Endothelial cell of umbilical vein (primary cell): ENCODE data around the gene ANG. TPM values are rescaled to one million over a fixed set of nuclear protein-coding genes. Genes with fewer than 3 reads are reported as not detected.

Experiments
- BruUV-seq: library from RNA; stranded (reverse); fragments of 400-500 nt; replicated peaks from 2 replicates; lab custom pipeline; 2021; lab: Mats Ljungman, UMichigan
- CTCF ChIA-PET: fragments of 300-600, 350-600 bp; sonication (Branson Sonifier 250); formaldehyde crosslinking; loops from one replicate; lab custom pipeline; 2021; ENCODE audit warnings: antibody characterized with exemption, inconsistent platforms; lab: Charles Lee
- POLR2A ChIA-PET: fragments of 300-600, 350-600 bp; sonication (Branson Sonifier 250); formaldehyde crosslinking; loops from one replicate; lab custom pipeline; 2021; ENCODE audit warnings: antibody characterized with exemption, inconsistent platforms; lab: Charles Lee
- DNase-seq: peaks from one replicate; pipeline ENCODE4 v3.0.0-alpha.2; 2011; ENCODE audit warnings: low read depth, low spot score
- FAIRE-seq: peaks from 2 replicates; lab custom pipeline; 2011; peaks lifted over from hg19 to GRCh38; lab: Jason Lieb, UNC
- H2AFZ ChIP-seq: 2 replicates; pipeline ENCODE4 v1.6.0; 2012; ENCODE audit warnings: low read depth, low read length, control low read depth, inconsistent platforms
- H3K27ac ChIP-seq: 2 replicates; pipeline ENCODE4 v1.5.1; 2011; ENCODE audit warnings: low read depth, mild to moderate bottlenecking, control low read depth, low read length, moderate library complexity; ENCODE audit not compliant: insufficient read depth
- H3K27me3 ChIP-seq, 2 experiments: 2 replicates each; pipeline versions ENCODE4 v1.6.0 to v1.6.1; 2011; ENCODE audit warnings: low read length in 2 of 2, mixed read lengths in 1 of 2; ENCODE audit not compliant: control insufficient read depth in 2 of 2, insufficient read depth in 2 of 2
- H3K36me3 ChIP-seq, 2 experiments: 2 replicates in 1 of 2; 3 replicates in 1 of 2; pipeline ENCODE4 v1.5.1; 2011; ENCODE audit warnings: low read length in 2 of 2, mild to moderate bottlenecking in 1 of 2, moderate library complexity in 1 of 2; ENCODE audit not compliant: control insufficient read depth in 2 of 2, insufficient read depth in 2 of 2; ENCODE audit errors: extremely low read depth in 1 of 2
- H3K4me1 ChIP-seq: 3 replicates; pipeline ENCODE4 v1.5.1; 2011; ENCODE audit warnings: mild to moderate bottlenecking, low read length; ENCODE audit not compliant: control insufficient read depth, insufficient read depth; ENCODE audit errors: extremely low read depth
- H3K4me2 ChIP-seq: 2 replicates; pipeline ENCODE4 v1.6.1; 2011; ENCODE audit warnings: low read length, control low read depth, mixed read lengths; ENCODE audit not compliant: insufficient read depth
- H3K4me3 ChIP-seq, 3 experiments: fragments of 200-600 bp in 1 of 3; sonication (generic), shearing (Covaris generic) in 1 of 3; replicated peaks in 1 of 3; 2 replicates each; pipeline ENCODE4 v1.5.1; 2011 to 2016; ENCODE audit warnings: control low read depth in 3 of 3, low read length in 3 of 3, mild to moderate bottlenecking in 2 of 3, inconsistent platforms in 1 of 3, low read depth in 1 of 3, moderate library complexity in 1 of 3; ENCODE audit not compliant: insufficient read depth in 1 of 3
- H3K79me2 ChIP-seq: 2 replicates; pipeline ENCODE4 v1.6.0; 2012; ENCODE audit warnings: low read length, inconsistent platforms; ENCODE audit not compliant: control insufficient read depth, insufficient read depth
- H3K9ac ChIP-seq: replicated peaks from 2 replicates; pipeline ENCODE3; 2011; ENCODE audit warnings: low read length, control low read depth; ENCODE audit not compliant: insufficient read depth; ENCODE audit errors: extremely low read depth
- H3K9me1 ChIP-seq: replicated peaks from 3 replicates; pipeline ENCODE4 v1.6.0; 2011; ENCODE audit warnings: mild to moderate bottlenecking, low read length; ENCODE audit not compliant: control insufficient read depth, insufficient read depth; ENCODE audit errors: extremely low read depth
- H3K9me3 ChIP-seq: replicated peaks from 2 replicates; pipeline ENCODE4 v1.5.1; 2012; ENCODE audit warnings: low read length, inconsistent platforms; ENCODE audit not compliant: control insufficient read depth, insufficient read depth
- H4K20me1 ChIP-seq: replicated peaks from 2 replicates; pipeline ENCODE3; 2011; ENCODE audit warnings: mild to moderate bottlenecking, low read length; ENCODE audit not compliant: control insufficient read depth, insufficient read depth; ENCODE audit errors: extremely low read depth
- EZH2 ChIP-seq: IDR thresholded peaks from 2 replicates; pipeline ENCODE4 v1.6.1; 2012; ENCODE audit warnings: borderline replicate concordance, low read depth, mild to moderate bottlenecking, moderate library complexity, low read length, inconsistent platforms; ENCODE audit not compliant: severe bottlenecking
- GATA2 ChIP-seq: IDR thresholded peaks from 2 replicates; pipeline ENCODE4 v1.7.0; 2011; ENCODE audit warnings: low read depth, mild to moderate bottlenecking, moderate library complexity, mixed read lengths, low read length; ENCODE audit not compliant: insufficient read length, insufficient read depth
- JUN ChIP-seq: IDR thresholded peaks from 2 replicates; pipeline ENCODE4 v1.6.1; 2011; ENCODE audit warnings: borderline replicate concordance, low read depth; ENCODE audit not compliant: insufficient read length, insufficient read depth
- MYC ChIP-seq: IDR thresholded peaks from one replicate; pipeline ENCODE4 v1.6.1; 2011; ENCODE audit warnings: mild to moderate bottlenecking, low read depth, low read length
- POLR2A ChIP-seq: IDR thresholded peaks from 2 replicates; pipeline ENCODE4 v1.6.1; 2012; ENCODE audit warnings: low read depth, mild to moderate bottlenecking, control low read depth, low read length
- POLR2AphosphoS5 ChIP-seq: IDR thresholded peaks from 2 replicates; pipeline ENCODE4 v1.6.1; 2012; ENCODE audit warnings: low read depth, mild to moderate bottlenecking, control low read depth, low read length, moderate library complexity; ENCODE audit not compliant: insufficient read depth
- dilution Hi-C: fragments of 300-500 bp; cut with MboI; formaldehyde crosslinking; loops from one replicate; pipeline ENCODE4 v1.15.0; 2019; ENCODE audit warnings: low sequenced_read_pairs; ENCODE audit not compliant: extremely low pct_ligation_motif_present
- intact Hi-C: fragments of 100-400 bp; cut with micrococcal nuclease; formaldehyde crosslinking; loops from one replicate; pipeline ENCODE4 v1.10.0; 2022
- polyA plus RNA-seq, 4 experiments: library from polyadenylated mRNA; depleted of rRNA in 3 of 4; stranded (reverse) in 3 of 4; unstranded in 1 of 4; fragments of >200 nt; gene quantifications; 2 replicates each; pipeline versions ENCODE4 v1.2.1 to v1.2.3, GENCODE V29; 2011 to 2012; ENCODE audit warnings: missing spikeins in 1 of 4
- total RNA-seq: library from RNA; stranded (reverse); gene quantifications from 2 replicates; pipeline ENCODE4 v1.2.3, GENCODE V29; 2021
- TF ChIP-seq, protein P1 (sequence below), 2 donors: IDR thresholded peaks; 1 replicate in 1 of 2; 2 replicates in 1 of 2; pipeline ENCODE4 v1.5.1; 2011; ENCODE audit warnings: low read length in 2 of 2, mild to moderate bottlenecking in 2 of 2, moderate library complexity in 2 of 2, control low read depth in 1 of 2, inconsistent platforms in 1 of 2, low read depth in 1 of 2; ENCODE audit not compliant: insufficient read depth in 1 of 2; ENCODE audit errors: extremely low read depth in 1 of 2

The ANG gene
- total and polyA plus RNA-seq, 2 donors (not counting 3 experiments of a cell fraction or from before 2014, with no cell fraction given) = 6.2 to 11.2 TPM

DNA sequence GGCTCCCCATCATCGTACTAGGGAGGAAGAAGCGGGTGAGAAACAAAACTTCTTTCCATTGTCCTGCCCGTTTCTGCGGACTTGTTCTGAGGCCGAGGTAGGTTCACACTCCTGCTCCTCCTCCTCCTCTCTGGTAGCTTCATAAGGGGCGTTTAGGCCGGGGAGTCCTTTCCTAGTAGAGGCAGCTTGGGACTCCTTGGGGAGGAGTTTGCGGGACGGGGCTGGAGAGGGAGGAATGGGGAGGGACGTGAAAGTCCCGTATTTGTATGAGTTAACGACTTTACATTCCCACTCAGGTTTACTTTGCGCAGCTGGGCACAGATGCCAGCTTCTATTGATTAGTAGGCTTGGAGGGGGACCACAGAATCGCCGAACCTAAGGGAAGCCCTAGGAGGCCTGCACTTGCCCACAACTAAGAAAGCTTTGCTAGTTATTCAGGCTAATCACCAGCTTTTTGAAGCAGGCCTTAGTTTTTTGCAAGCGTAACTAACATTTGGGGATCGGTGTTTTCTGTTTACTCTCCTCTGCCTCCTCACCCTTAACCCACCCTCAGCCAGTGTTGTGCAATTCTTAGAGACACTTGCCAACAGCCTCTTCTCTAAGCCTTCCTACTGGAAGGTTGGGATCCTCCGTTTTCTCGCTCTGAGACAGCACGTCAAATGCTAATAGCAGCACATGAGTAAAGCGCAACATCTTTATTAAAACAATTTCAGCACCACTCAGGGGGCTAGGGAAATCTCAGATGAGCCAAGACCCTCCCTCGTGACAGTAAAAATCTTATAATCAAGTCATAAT is 3.7 kb upstream of the ANG start:
- intact Hi-C loops = loop anchor here (1.0 to 2.0 kb wide), 6 partner anchors 22 to 352 kb away; partner anchors contain the start of genes CCNB1IP1 and PIP4P1
- H3K9me1 ChIP-seq = no peaks in the 10 kb centered on the region
- BruUV-seq = no TSS peak
- H3K36me3 ChIP-seq = no peaks in the 10 kb centered on the region
- dilution Hi-C loops = no loop called here
- no peaks in the 10 kb centered on the region for H3K9me3 ChIP-seq
- H3K4me3 ChIP-seq = peak overlapping the region; percentile 80 to 90 (median 84)
- CTCF ChIA-PET = interaction anchor here (0.7 to 6.4 kb wide), 8 partner anchors 20 to 286 kb away, joined by 3 to 49 read pairs (median 6); no protein-coding TSS in a partner anchor
- no peaks in the 10 kb centered on the region for H3K79me2 ChIP-seq
- H3K27me3 ChIP-seq = no peaks in the 10 kb centered on the region
- peaks cover 27% of the 10 kb centered on the region for H3K4me1 ChIP-seq
- DNase-seq = no peak
- H3K9ac ChIP-seq = peak overlapping the region; percentile 97
- FAIRE-seq = no peak
- POLR2A ChIA-PET = interaction anchor here (1.9 kb wide), 1 partner anchor 215 kb away, joined by 6 read pairs; no protein-coding TSS in a partner anchor
- H3K4me2 ChIP-seq = peak overlapping the region; percentile 86
- peak overlapping the region; percentile 97 for H2AFZ ChIP-seq
- peak overlapping the region; percentile 63 for H3K27ac ChIP-seq
- no peak for TF ChIP-seq JUN
- TF ChIP-seq POLR2A = no peak
- TF ChIP-seq, protein P1, sequence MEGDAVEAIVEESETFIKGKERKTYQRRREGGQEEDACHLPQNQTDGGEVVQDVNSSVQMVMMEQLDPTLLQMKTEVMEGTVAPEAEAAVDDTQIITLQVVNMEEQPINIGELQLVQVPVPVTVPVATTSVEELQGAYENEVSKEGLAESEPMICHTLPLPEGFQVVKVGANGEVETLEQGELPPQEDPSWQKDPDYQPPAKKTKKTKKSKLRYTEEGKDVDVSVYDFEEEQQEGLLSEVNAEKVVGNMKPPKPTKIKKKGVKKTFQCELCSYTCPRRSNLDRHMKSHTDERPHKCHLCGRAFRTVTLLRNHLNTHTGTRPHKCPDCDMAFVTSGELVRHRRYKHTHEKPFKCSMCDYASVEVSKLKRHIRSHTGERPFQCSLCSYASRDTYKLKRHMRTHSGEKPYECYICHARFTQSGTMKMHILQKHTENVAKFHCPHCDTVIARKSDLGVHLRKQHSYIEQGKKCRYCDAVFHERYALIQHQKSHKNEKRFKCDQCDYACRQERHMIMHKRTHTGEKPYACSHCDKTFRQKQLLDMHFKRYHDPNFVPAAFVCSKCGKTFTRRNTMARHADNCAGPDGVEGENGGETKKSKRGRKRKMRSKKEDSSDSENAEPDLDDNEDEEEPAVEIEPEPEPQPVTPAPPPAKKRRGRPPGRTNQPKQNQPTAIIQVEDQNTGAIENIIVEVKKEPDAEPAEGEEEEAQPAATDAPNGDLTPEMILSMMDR (IDR thresholded peaks at IDR 0.05; ENCODE audit: extremely low read depth in 1 of 2, insufficient read depth in 1 of 2, low read depth in 1 of 2, low read length in 2 of 2) = no peak
- TF ChIP-seq EZH2 = no peak
- TF ChIP-seq GATA2 = no peak
- TF ChIP-seq POLR2AphosphoS5 = no peak
- TF ChIP-seq MYC = no peak
- H4K20me1 ChIP-seq = no peaks in the 10 kb centered on the region
